Measurements from ENCODE around the gene PROP1.
"Not testable (repeated sequence)": the region's sequence is repeated elsewhere in the genome, so short reads cannot be mapped to it uniquely, and the experiment has no call there.

Gene PROP1

GRCh38 chr5:177995691-177996595 is at the start of gene PROP1:
Gene PROP1 (minus strand): TSS chr5:177996242. CDS start chr5:177995933, 309 bp downstream.
- no peak for DNase-seq (ENCODE audit: low spot score)

- not testable (repeated sequence) for DNase-seq (ENCODE audit: low spot score)
Observed at GRCh38 chr5:178019379-178020030, 23.5 kb upstream of the PROP1 start.

- not testable (repeated sequence) for DNase-seq (ENCODE audit: low spot score)
Observed at GRCh38 chr5:178012758-178013157, 16.7 kb upstream of the PROP1 start.

- DNase-seq (ENCODE audit: low spot score) = not testable (repeated sequence)
Observed at GRCh38 chr5:178011816-178012554, 15.9 kb upstream of the PROP1 start.

- not testable (repeated sequence) for DNase-seq (ENCODE audit: low spot score)
Observed at GRCh38 chr5:178007272-178007671, 11.2 kb upstream of the PROP1 start.

GRCh38 chr5:178006536-178007231 is 10.6 kb upstream of the PROP1 start:
- DNase-seq (ENCODE audit: low spot score) = not testable (repeated sequence)

GRCh38 chr5:178006181-178006535 is 10.1 kb upstream of the PROP1 start:
- not testable (repeated sequence) for DNase-seq (ENCODE audit: low spot score)

- peak; percentile 7 for DNase-seq (ENCODE audit: low spot score)
Observed at GRCh38 chr5:177997846-177998245, 1.8 kb upstream of the PROP1 start.

GRCh38 chr5:177997319-177997670 is 1.3 kb upstream of the PROP1 start:
- peak; percentile 11 for DNase-seq (ENCODE audit: low spot score)

- DNase-seq (ENCODE audit: low spot score) = no peak
Observed at GRCh38 chr5:177996660-177997318, 747 bp upstream of the PROP1 start.

GRCh38 chr5:177994561-177995190 is 1.4 kb downstream of the PROP1 start:
- no peak for DNase-seq (ENCODE audit: low spot score)

GRCh38 chr5:177994063-177994462 is 2.0 kb downstream of the PROP1 start:
- no peak for DNase-seq (ENCODE audit: low spot score)

- DNase-seq (ENCODE audit: low spot score) = no peak
Observed at GRCh38 chr5:177992466-177992865, 3.6 kb downstream of the PROP1 start.

- DNase-seq (ENCODE audit: low spot score) = no peak
Observed at GRCh38 chr5:177988989-177989625, 6.9 kb downstream of the PROP1 start.

GRCh38 chr5:177987326-177987725 is 8.7 kb downstream of the PROP1 start:
- DNase-seq (ENCODE audit: low spot score) = no peak

GRCh38 chr5:177985430-177986040 is 10.5 kb downstream of the PROP1 start:
- peak; percentile 13 for DNase-seq (ENCODE audit: low spot score)

- DNase-seq (ENCODE audit: low spot score) = peak; percentile 22
Observed at GRCh38 chr5:177984584-177985206, 11.3 kb downstream of the PROP1 start.

- peak; percentile 13 for DNase-seq (ENCODE audit: low spot score)
Observed at GRCh38 chr5:177983763-177984583, 12.1 kb downstream of the PROP1 start.

GRCh38 chr5:177982956-177983355 is 13.1 kb downstream of the PROP1 start:
- peak; percentile 9 for DNase-seq (ENCODE audit: low spot score)

All from AG20443 (cell line).